Activated CD8-positive, alpha-beta memory T cell treated with anti-CD3 and anti-CD28 coated beads for 36 hours (primary cell): ENCODE measurements around the gene TDP2. TPM values are rescaled to one million over a fixed set of nuclear protein-coding genes. Genes with fewer than 3 reads are reported as not detected.
"Not testable (repeated sequence)": the region's sequence is repeated elsewhere in the genome, so short reads cannot be mapped to it uniquely, and the experiment has no call there.

ENCODE experiments used
- CTCF ChIA-PET: fragments of 350-600 bp; sonication (Branson Sonifier 250); formaldehyde crosslinking; loops from one replicate; lab custom pipeline; 2021; ENCODE audit warnings: antibody characterized with exemption; lab: Charles Lee
- POLR2A ChIA-PET: fragments of 350-600 bp; sonication (Branson Sonifier 250); formaldehyde crosslinking; loops from one replicate; lab custom pipeline; 2021; ENCODE audit warnings: antibody characterized with exemption; lab: Charles Lee
- total RNA-seq, 2 experiments: library from RNA; stranded (reverse); gene quantifications; one replicate each; pipeline ENCODE4 v1.2.3, GENCODE V29; 2021

The TDP2 gene
- 10 to 100 TPM; 44.6 to 44.8 TPM for total RNA-seq

GRCh38 chr6:24666641-24667377 lies at the start of gene TDP2, which contains the start of gene ACOT13:
TDP2 (minus strand) TSS chr6:24666899; CDS start chr6:24666862, 37 bp downstream.
ACOT13 (plus strand) TSS chr6:24667077; CDS start chr6:24667264, 187 bp downstream.
- ChIA-PET CTCF (interaction anchor here (0.9 to 1.8 kb wide), 6 partner anchors 17 to 172 kb away, joined by 3 to 8 read pairs (median 5); partner anchors contain the start of gene KIAA0319), POLR2A (interaction anchor here (1.0 to 1.3 kb wide), 3 partner anchors 12 to 173 kb away, joined by 3 to 5 read pairs (median 3); partner anchors contain the start of gene ALDH5A1)

GRCh38 chr6:24710519-24711303 lies 44.0 kb upstream of the TDP2 start:
- ChIA-PET CTCF (no interaction called here), POLR2A (no interaction called here)

DNA sequence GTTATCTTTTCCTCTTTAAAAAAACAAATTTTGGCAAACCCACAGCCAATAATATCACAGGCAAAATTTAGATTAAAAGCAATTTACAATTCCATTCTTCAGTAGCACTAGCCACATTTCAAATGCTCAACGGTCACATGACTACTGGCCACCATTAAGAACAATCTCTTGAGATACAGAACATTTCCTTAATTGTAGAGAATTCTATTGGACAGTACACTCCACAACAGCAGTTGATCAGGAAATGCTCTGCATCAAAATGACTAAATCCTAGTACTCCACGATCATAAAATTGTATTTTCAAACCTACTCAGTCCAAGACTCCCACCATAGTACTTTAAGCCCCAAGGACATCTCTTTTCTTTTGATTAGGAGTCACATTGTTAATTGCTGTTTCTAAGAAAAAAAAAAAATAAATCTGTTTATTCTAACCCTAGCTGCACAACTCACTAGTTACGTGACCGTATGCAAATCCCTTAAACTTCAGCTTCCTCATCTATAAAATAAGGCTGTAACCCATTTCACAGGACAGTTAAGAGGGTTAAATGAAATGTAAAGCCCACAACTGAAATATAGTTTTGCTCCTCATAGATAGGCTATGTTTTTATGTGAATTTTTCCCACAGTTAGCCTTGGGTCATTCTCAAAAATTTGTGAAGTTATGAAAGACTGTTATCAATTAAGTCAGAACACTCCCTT lies 42.5 kb upstream of the TDP2 start:
- ChIA-PET CTCF (no interaction called here), POLR2A (interaction anchor here (1.2 kb wide), 1 partner anchor 64 kb away, joined by 6 read pairs; no protein-coding TSS in a partner anchor)

GRCh38 chr6:24708612-24709011 lies 41.9 kb upstream of the TDP2 start:
- ChIA-PET POLR2A (interaction anchor here (1.2 kb wide), 1 partner anchor 65 kb away, joined by 6 read pairs; no protein-coding TSS in a partner anchor), CTCF (no interaction called here)

DNA sequence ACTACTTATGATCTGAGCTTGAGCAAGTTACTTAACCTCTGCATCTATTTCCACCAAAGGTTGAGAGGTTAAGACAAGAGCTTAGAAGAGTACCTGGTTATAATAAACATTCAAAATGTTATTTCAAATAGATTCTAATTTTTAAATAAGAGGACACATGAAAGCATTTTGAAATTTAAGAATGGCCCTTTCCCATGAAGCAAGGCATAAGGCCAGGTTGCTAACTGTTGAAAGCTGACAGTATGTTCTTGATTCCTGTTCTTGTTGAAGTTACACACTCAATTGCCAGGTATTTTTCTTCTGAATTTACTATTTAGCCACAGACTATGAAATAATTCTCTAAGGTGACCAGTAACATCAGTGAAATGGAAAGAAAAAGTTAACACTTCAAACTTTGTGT lies 37.8 kb upstream of the TDP2 start:
- CTCF ChIA-PET: interaction anchor here (0.9 kb wide), 1 partner anchor 10 kb away, joined by 4 read pairs; no protein-coding TSS in a partner anchor
- POLR2A ChIA-PET: interaction anchor here (0.5 to 1.0 kb wide), 2 partner anchors 10 to 210 kb away, joined by 3 read pairs; partner anchors contain the start of gene ALDH5A1

- CTCF ChIA-PET: no interaction called here
- POLR2A ChIA-PET: interaction anchor here (0.6 to 1.8 kb wide), 2 partner anchors 16 to 208 kb away, joined by 3 to 9 read pairs; partner anchors contain the start of genes ALDH5A1 and C6orf62
These were observed 36.1 kb upstream of the TDP2 start for GRCh38 chr6:24702720-24703282.

- CTCF ChIA-PET: interaction anchor here (0.7 to 2.0 kb wide), 2 partner anchors 119 to 309 kb away, joined by 5 read pairs; no protein-coding TSS in a partner anchor
These were observed 33.0 kb upstream of the TDP2 start for GRCh38 chr6:24699521-24700359.

DNA sequence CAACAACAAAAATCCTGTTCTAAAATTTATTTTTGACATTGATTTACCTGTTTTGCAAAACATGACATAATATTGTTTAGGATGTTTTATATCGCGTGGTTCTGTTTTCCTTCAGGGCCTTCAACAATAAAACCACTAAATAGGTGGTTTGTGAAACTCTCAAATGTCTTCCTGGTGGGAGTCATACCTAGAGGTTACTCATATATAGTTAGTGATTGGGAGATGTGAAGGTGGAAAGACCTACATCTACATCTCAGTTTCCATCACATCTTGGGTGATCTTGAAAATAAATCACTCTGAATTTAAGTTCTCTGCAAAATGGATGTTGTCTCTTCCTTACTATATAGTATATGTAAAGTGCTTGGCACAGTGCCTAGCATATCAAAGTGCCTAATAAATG lies 29.4 kb upstream of the TDP2 start:
- POLR2A ChIA-PET: no interaction called here
- CTCF ChIA-PET: interaction anchor here (1.8 kb wide), 1 partner anchor 114 kb away, joined by 9 read pairs; no protein-coding TSS in a partner anchor

More at GRCh38 chr6:24699521-24700359, 33.0 kb upstream of the TDP2 start:
- POLR2A ChIA-PET: interaction anchor here (0.6 kb wide), 2 partner anchors 13 to 74 kb away, joined by 3 read pairs; no protein-coding TSS in a partner anchor

- POLR2A ChIA-PET: not testable (repeated sequence)
- CTCF ChIA-PET: interaction anchor here (0.6 to 1.8 kb wide), 2 partner anchors 49 to 114 kb away, joined by 3 to 9 read pairs; no protein-coding TSS in a partner anchor
These were observed 28.9 kb upstream of the TDP2 start for GRCh38 chr6:24695635-24696034.

DNA sequence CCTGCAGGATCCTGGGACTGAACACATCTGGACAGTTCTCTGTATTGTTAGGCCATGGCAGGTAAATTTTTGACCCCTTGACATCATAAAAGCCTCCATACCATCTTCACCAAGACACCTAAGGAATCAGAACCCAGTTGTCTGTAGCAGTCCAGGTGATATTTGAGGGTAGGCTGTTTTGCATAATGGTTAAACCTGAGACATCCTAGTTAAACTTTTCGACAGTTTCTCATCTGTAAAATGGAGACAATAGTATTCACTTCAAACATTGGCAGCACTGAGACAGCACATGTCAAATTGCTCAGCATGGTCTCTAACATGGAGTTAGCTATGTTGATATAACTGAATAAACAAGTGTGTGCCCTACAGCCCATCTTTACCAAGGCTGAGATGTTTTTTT lies 27.5 kb upstream of the TDP2 start:
- POLR2A ChIA-PET: no interaction called here
- CTCF ChIA-PET: interaction anchor here (1.3 kb wide), 1 partner anchor 113 kb away, joined by 5 read pairs; no protein-coding TSS in a partner anchor

DNA sequence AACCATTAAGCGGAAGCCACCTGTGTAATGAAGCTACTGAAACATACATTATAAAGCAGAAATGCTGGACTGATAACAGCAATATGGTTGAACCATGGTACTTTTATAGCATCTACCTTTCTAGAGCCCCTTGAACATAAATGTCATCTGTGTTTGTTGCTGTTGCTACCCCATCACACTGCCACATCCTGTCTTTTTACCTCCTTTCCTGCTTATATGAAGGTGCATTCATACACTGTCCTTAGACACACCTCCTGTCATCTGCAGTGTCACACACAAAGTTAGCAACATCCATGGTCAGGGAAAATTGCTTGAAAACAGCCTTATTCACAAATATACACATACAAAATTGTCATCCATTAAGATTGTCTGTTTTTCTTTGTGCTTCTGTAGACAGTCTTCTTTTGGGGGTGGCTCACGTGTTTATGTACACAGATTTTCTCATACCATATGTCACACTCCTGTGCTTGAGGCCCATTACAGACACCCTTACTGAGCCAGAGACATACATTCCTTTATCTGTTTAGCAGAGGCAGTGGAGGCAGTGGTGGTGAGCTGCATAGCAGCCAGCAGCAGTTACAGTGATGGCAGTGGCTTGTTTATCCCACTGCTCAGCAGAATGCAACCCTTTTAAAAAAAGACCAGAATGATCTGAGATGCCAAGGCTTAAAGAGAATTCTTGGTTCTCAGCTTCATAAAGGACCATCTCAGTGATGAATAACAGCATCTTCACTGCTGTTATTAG lies 26.3 kb upstream of the TDP2 start:
- ChIA-PET CTCF (interaction anchor here (1.1 to 1.5 kb wide), 2 partner anchors 108 to 111 kb away, joined by 4 read pairs; no protein-coding TSS in a partner anchor), POLR2A (no interaction called here)

GRCh38 chr6:24692415-24692814 lies 25.7 kb upstream of the TDP2 start:
- CTCF ChIA-PET: interaction anchor here (1.1 to 1.5 kb wide), 2 partner anchors 108 to 110 kb away, joined by 4 read pairs; no protein-coding TSS in a partner anchor
- POLR2A ChIA-PET: no interaction called here

DNA sequence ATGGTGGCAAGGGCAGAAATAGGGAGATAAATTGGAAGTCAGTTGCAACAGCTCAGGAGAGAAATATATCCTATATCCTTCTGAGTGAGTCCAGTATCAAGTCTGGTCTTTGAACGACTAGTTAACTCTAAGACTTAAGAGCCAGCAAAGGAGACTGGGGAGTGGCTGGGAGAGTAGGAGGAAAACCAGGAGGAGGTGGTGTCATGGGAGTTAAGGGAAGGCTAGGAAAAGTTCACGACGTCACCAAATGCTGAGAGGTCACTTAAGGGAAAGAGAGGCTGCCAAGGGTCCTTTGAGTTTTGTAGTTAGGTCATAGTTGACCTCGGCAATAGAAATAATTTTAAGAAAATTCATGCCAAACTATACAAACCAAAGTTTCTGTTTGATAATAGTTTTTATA lies 25.3 kb upstream of the TDP2 start:
- POLR2A ChIA-PET: no interaction called here
- CTCF ChIA-PET: interaction anchor here (1.1 to 1.5 kb wide), 2 partner anchors 107 to 110 kb away, joined by 4 read pairs; no protein-coding TSS in a partner anchor

- ChIA-PET CTCF (interaction anchor here (1.1 to 1.5 kb wide), 2 partner anchors 107 to 110 kb away, joined by 4 read pairs; no protein-coding TSS in a partner anchor), POLR2A (no interaction called here)
These were observed 24.9 kb upstream of the TDP2 start for GRCh38 chr6:24691550-24691949.

DNA sequence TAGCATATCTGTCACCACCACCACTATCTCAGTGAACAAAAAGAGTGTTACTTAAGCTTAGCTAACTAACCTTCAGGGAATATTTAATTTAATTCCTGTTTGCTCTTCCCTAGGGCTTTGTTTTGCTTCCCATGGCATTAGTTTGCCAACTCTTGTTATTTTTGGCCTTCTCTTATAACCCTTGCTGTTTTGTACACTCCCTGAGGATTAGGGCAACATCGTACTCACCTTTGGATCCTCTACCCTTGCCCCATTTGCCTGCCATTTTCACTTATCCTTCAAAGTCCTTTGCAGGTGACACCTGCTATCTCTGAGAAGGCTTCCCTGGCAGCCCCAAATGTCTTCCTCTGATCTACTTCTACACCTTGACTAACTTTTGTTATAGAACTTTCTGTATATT lies 23.9 kb upstream of the TDP2 start:
- ChIA-PET CTCF (no interaction called here), POLR2A (no interaction called here)

DNA sequence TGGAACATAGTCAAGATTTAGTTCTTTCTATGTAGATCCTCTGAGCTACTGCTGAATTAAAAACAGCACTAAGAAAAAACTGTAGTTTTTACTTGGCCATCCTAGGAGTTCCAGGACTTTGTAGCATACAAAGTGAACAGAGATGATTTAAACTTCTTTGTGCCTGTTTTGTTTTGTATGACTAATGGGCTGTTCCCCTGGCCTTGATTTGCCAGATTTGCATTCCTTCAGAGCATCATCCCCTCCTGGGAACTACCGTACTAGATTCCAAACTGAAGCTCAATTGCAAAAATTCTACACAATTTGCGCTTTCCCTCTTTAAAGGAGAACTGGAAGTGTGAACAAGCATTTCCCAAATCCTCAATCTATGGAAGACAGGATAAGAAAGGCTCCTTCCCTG lies 23.3 kb upstream of the TDP2 start:
- ChIA-PET POLR2A (interaction anchor here (0.6 kb wide), 1 partner anchor 106 kb away, joined by 7 read pairs; no protein-coding TSS in a partner anchor), CTCF (interaction anchor here (1.0 kb wide), 1 partner anchor 96 kb away, joined by 3 read pairs; no protein-coding TSS in a partner anchor)
